IMR-90 (cell line): ENCODE measurements around the gene HELZ. TPM values are rescaled to one million over a fixed set of nuclear protein-coding genes. Genes with fewer than 3 reads are reported as not detected.

Experiments
- ATAC-seq: fragments of 200-7000 bp; cut with Tn5 transposase; 2 replicates; pipeline ENCODE4 v1.9.1; 2020; ENCODE audit warnings: low read depth, mild to moderate bottlenecking, moderate library complexity
- BruUV-seq: library from RNA; stranded (reverse); fragments of 400-500 nt; replicated peaks from 2 replicates; lab custom pipeline; 2021; lab: Mats Ljungman, UMichigan
- CTCF ChIA-PET: fragments of 300-600 bp; formaldehyde crosslinking; extraction: SDS; loops from one replicate; lab custom pipeline; 2021; ENCODE audit warnings: antibody characterized with exemption; lab: Yijun Ruan, JAX
- POLR2A ChIA-PET: fragments of 300-600 bp; sonication (Branson Sonifier 250); formaldehyde crosslinking; loops from one replicate; lab custom pipeline; 2022; ENCODE audit warnings: antibody characterized with exemption; ENCODE audit not compliant: unreplicated experiment; lab: Charles Lee
- DNase-seq: peaks from one replicate; pipeline ENCODE4 v3.0.0; 2013
- H2AFZ ChIP-seq: replicated peaks from 2 replicates; pipeline ENCODE3; 2013; ENCODE audit warnings: low read length, mild to moderate bottlenecking; ENCODE audit not compliant: poor library complexity
- H2AK5ac ChIP-seq: 2 replicates; pipeline ENCODE4 v1.6.1; 2013; ENCODE audit warnings: low read depth, low read length, inconsistent platforms
- H2AK9ac ChIP-seq: replicated peaks from 2 replicates; pipeline ENCODE3; 2013; ENCODE audit warnings: mild to moderate bottlenecking, low read depth, low read length, moderate library complexity; ENCODE audit not compliant: poor library complexity
- H2BK120ac ChIP-seq: 2 replicates; pipeline ENCODE4 v1.6.1; 2013; ENCODE audit warnings: low read depth, low read length, inconsistent platforms
- H2BK15ac ChIP-seq: 3 replicates; pipeline ENCODE4 v1.6.1; 2013; ENCODE audit warnings: low read depth, low read length, inconsistent platforms
- H2BK20ac ChIP-seq: 2 replicates; pipeline ENCODE4 v1.6.1; 2013; ENCODE audit warnings: low read depth, mild to moderate bottlenecking, inconsistent platforms, low read length, moderate library complexity
- H2BK5ac ChIP-seq: 2 replicates; pipeline ENCODE4 v1.6.1; 2013; ENCODE audit warnings: mild to moderate bottlenecking, low read depth, low read length, inconsistent platforms; ENCODE audit not compliant: poor library complexity, severe bottlenecking
- H3K14ac ChIP-seq: replicated peaks from 2 replicates; pipeline ENCODE4 v1.6.1; 2013; ENCODE audit warnings: low read depth, low read length, inconsistent platforms
- H3K18ac ChIP-seq: 2 replicates; pipeline ENCODE4 v1.6.1; 2013; ENCODE audit warnings: low read depth, low read length, control low read depth
- H3K23ac ChIP-seq: 2 replicates; pipeline ENCODE4 v1.6.1; 2013; ENCODE audit warnings: low read depth, low read length, inconsistent platforms
- H3K27ac ChIP-seq: 2 replicates; pipeline ENCODE4 v1.5.1; 2013; ENCODE audit warnings: mild to moderate bottlenecking, control low read depth, low read length; ENCODE audit not compliant: insufficient read depth
- H3K27me3 ChIP-seq: 2 replicates; pipeline ENCODE4 v1.6.1; 2013; ENCODE audit warnings: low read length; ENCODE audit not compliant: control insufficient read depth, insufficient read depth
- H3K36me3 ChIP-seq: 2 replicates; pipeline ENCODE4 v1.6.1; 2013; ENCODE audit warnings: low read length, mixed read lengths; ENCODE audit not compliant: control insufficient read depth, insufficient read depth
- H3K4ac ChIP-seq: 2 replicates; pipeline ENCODE4 v1.6.1; 2013; ENCODE audit warnings: low read depth, low read length, inconsistent platforms
- H3K4me1 ChIP-seq: 2 replicates; pipeline ENCODE4 v1.6.1; 2013; ENCODE audit warnings: low read length, mixed read lengths; ENCODE audit not compliant: control insufficient read depth, insufficient read depth
- H3K4me2 ChIP-seq: 2 replicates; pipeline ENCODE4 v1.6.1; 2013; ENCODE audit warnings: low read depth, mild to moderate bottlenecking, control low read depth, low read length, moderate library complexity
- H3K4me3 ChIP-seq: 2 replicates; pipeline ENCODE4 v1.5.1; 2013; ENCODE audit warnings: low read depth, mild to moderate bottlenecking, control low read depth, low read length, moderate library complexity; ENCODE audit not compliant: insufficient read depth
- H3K56ac ChIP-seq: 2 replicates; pipeline ENCODE4 v1.6.1; 2013; ENCODE audit warnings: low read length, inconsistent platforms; ENCODE audit not compliant: insufficient read depth; ENCODE audit errors: extremely low read depth
- H3K79me1 ChIP-seq, 2 experiments: 2 replicates each; pipeline ENCODE4 v1.6.1; 2013; ENCODE audit warnings: low read length in 2 of 2, inconsistent platforms in 1 of 2, low read depth in 1 of 2
- H3K9ac ChIP-seq: 2 replicates; pipeline ENCODE4 v1.6.1; 2013; ENCODE audit warnings: low read depth, low read length, control low read depth
- H3K9me1 ChIP-seq: 2 replicates; pipeline ENCODE4 v1.6.1; 2013; ENCODE audit warnings: low read length, inconsistent platforms; ENCODE audit not compliant: insufficient read depth
- H3K9me3 ChIP-seq: 2 replicates; pipeline ENCODE4 v1.6.1; 2013; ENCODE audit warnings: low read length; ENCODE audit not compliant: control insufficient read depth, insufficient read depth
- H4K20me1 ChIP-seq: 2 replicates; pipeline ENCODE4 v1.6.1; 2013; ENCODE audit warnings: low read length, inconsistent platforms; ENCODE audit not compliant: insufficient read depth
- H4K5ac ChIP-seq: 2 replicates; pipeline ENCODE4 v1.6.1; 2013; ENCODE audit warnings: mild to moderate bottlenecking, low read depth, low read length, control low read depth
- H4K8ac ChIP-seq, 2 experiments: 2 replicates each; pipeline ENCODE4 v1.6.1; 2013; ENCODE audit warnings: low read depth in 2 of 2, low read length in 2 of 2, control low read depth in 1 of 2, inconsistent platforms in 1 of 2
- H4K91ac ChIP-seq: 2 replicates; pipeline ENCODE4 v1.6.1; 2013; ENCODE audit warnings: low read depth, low read length, inconsistent platforms; ENCODE audit not compliant: insufficient read depth
- BHLHE40 ChIP-seq: fragments of 150-350 bp; IDR thresholded peaks from 2 replicates; pipeline ENCODE4 v1.6.1; 2016; ENCODE audit warnings: mild to moderate bottlenecking, low read depth, low read length
- CEBPB ChIP-seq: IDR thresholded peaks from 2 replicates; pipeline ENCODE4 v1.6.1; 2012; ENCODE audit warnings: low read depth, low read length, improper control_type of control experiment
- CHD1 ChIP-seq: IDR thresholded peaks from 2 replicates; pipeline ENCODE4 v1.6.1; 2012; ENCODE audit warnings: low read depth, low read length, improper control_type of control experiment
- CTCF ChIP-seq: conservative IDR thresholded peaks from 2 replicates; pipeline ENCODE4 v1.5.1; 2012; ENCODE audit warnings: mild to moderate bottlenecking, low read depth, low read length, improper control_type of control experiment
- ELK1 ChIP-seq: fragments of 150-350 bp; IDR thresholded peaks from 2 replicates; pipeline ENCODE4 v1.6.1; 2016; ENCODE audit warnings: low read depth, mild to moderate bottlenecking, low read length, moderate library complexity, borderline replicate concordance
- FOS ChIP-seq: fragments of 150-350 bp; IDR thresholded peaks from 2 replicates; pipeline ENCODE4 v1.6.1; 2016; ENCODE audit warnings: low read depth, low read length
- MAFK ChIP-seq: IDR thresholded peaks from 2 replicates; pipeline ENCODE4 v1.6.1; 2012; ENCODE audit warnings: low read depth, low read length, improper control_type of control experiment
- MAZ ChIP-seq: IDR thresholded peaks from 2 replicates; pipeline ENCODE4 v1.6.1; 2012; ENCODE audit warnings: low read depth, mild to moderate bottlenecking, low read length, improper control_type of control experiment, moderate library complexity, borderline replicate concordance
- MXI1 ChIP-seq: IDR thresholded peaks from 2 replicates; pipeline ENCODE4 v1.6.1; 2012; ENCODE audit warnings: low read depth, mild to moderate bottlenecking, low read length, moderate library complexity, borderline replicate concordance
- NFE2L2 ChIP-seq: fragments of 150-350 bp; IDR thresholded peaks from 2 replicates; pipeline ENCODE4 v1.6.1; 2016; ENCODE audit warnings: low read depth, mild to moderate bottlenecking, low read length
- POLR2A ChIP-seq: IDR thresholded peaks from 2 replicates; pipeline ENCODE4 v1.6.1; 2012; ENCODE audit warnings: mild to moderate bottlenecking, low read depth, low read length
- RAD21 ChIP-seq: IDR thresholded peaks from 2 replicates; pipeline ENCODE4 v1.6.1; 2012; ENCODE audit warnings: low read length, improper control_type of control experiment
- RCOR1 ChIP-seq: IDR thresholded peaks from 2 replicates; pipeline ENCODE4 v1.6.1; 2012; ENCODE audit warnings: mild to moderate bottlenecking, low read length, improper control_type of control experiment; ENCODE audit not compliant: insufficient replicate concordance
- RFX5 ChIP-seq: IDR thresholded peaks from 2 replicates; pipeline ENCODE4 v1.8.0; 2012; ENCODE audit warnings: low read depth, mild to moderate bottlenecking, low read length, moderate library complexity
- SMC3 ChIP-seq: fragments of 150-350 bp; IDR thresholded peaks from 2 replicates; pipeline ENCODE4 v1.6.1; 2016; ENCODE audit warnings: low read depth, mild to moderate bottlenecking, antibody characterized with exemption, low read length, moderate library complexity
- USF2 ChIP-seq: fragments of 150-350 bp; IDR thresholded peaks from 2 replicates; pipeline ENCODE4 v1.6.1; 2017; ENCODE audit warnings: mild to moderate bottlenecking, antibody characterized with exemption, low read length, low read depth
- WGBS, 2 experiments: methylation state at CpG; one replicate each; pipeline versions ENCODE4 v1.1.5 to v1.1.7; 2013; ENCODE audit warnings: missing lambda C conversion rate in 2 of 2; ENCODE audit not compliant: insufficient read length in 1 of 2; ENCODE audit errors: extremely low coverage in 2 of 2; 5-methylcytosine and 5-hydroxymethylcytosine counted together
- dilution Hi-C: fragments of 300-500 bp; cut with HindIII; formaldehyde crosslinking; loops from one replicate; pipeline ENCODE4 v1.14.3; 2018; ENCODE audit warnings: low sequenced_read_pairs; ENCODE audit not compliant: unreplicated experiment
- in situ Hi-C: fragments of 300-500 bp; cut with MboI; formaldehyde crosslinking; loops from 3 replicates; pipeline ENCODE4 v1.14.3; 2019; ENCODE audit warnings: low sequenced_read_pairs, inconsistent platforms, mixed read lengths
- intact Hi-C: fragments of 100-400 bp; cut with micrococcal nuclease; formaldehyde crosslinking; loops from 2 replicates; pipeline ENCODE4 v1.10.0; 2022
- polyA plus RNA-seq, 3 experiments: library from polyadenylated mRNA; depleted of rRNA; stranded (reverse); fragments of >200 nt; gene quantifications; 2 replicates each; pipeline ENCODE4 v1.2.3, GENCODE V29; 2012; ENCODE audit warnings: low replicate concordance in 1 of 3
- total RNA-seq: library from RNA; depleted of rRNA; stranded (reverse); fragments of >200 nt; gene quantifications from 2 replicates; pipeline ENCODE4 v1.2.3, GENCODE V29; 2012

Gene HELZ
- total and polyA plus RNA-seq, 2 of the 4 experiments (the other 2 are of a cell fraction), result 8.0 to 60.6 TPM

- Histone ChIP-seq H4K5ac (no peak overlapping the region), H4K20me1 (0 out of 2 replicates have a peak, but pooled peaks cover 4% of the 10 kb centered on the region), H3K27ac (no peak overlapping the region), H3K27me3 (peaks cover 11% of the 10 kb centered on the region), H3K4ac (no peak overlapping the region), H2BK5ac (no peak overlapping the region), H4K8ac (no peak overlapping the region), H2AFZ (no peak overlapping the region), H4K91ac (no peak overlapping the region), H3K9me3 (peaks cover 20% of the 10 kb centered on the region), H2AK5ac (no peak overlapping the region), H3K18ac (no peak overlapping the region), H2BK20ac (no peak overlapping the region), H3K56ac (no peak overlapping the region), H3K36me3 (no peaks in the 10 kb centered on the region), H3K9ac (no peak overlapping the region), H3K4me3 (no peak overlapping the region), H2BK15ac (no peak overlapping the region), H3K23ac (no peak overlapping the region), H2BK120ac (no peak overlapping the region), H3K79me1 (no peaks in the 10 kb centered on the region), H3K9me1 (peaks cover 5% of the 10 kb centered on the region), H3K4me2 (no peak overlapping the region), H3K14ac (no peak overlapping the region), H3K4me1 (no peaks in the 10 kb centered on the region), H2AK9ac (no peak overlapping the region)
- in situ Hi-C loops (no loop called here), intact Hi-C loops (no loop called here), dilution Hi-C loops (no loop called here)
- no peak for DNase-seq
- BruUV-seq, result no TSS peak
- TF ChIP-seq NFE2L2 (no peak), USF2 (no peak), BHLHE40 (no peak), FOS (no peak), CEBPB (no peak), CHD1 (no peak), POLR2A (no peak), MXI1 (no peak), SMC3 (no peak), RCOR1 (no peak), MAZ (no peak), RAD21 (no peak), CTCF (no peak), ELK1 (no peak), RFX5 (no peak), MAFK (no peak)
- WGBS, 2 experiments, result 20% methylated on average over 1 of the region's 4 CpGs; no CpG with 5 or more reads in 1 of the 2 experiments
- POLR2A ChIA-PET, result no interaction called here
- ATAC-seq, result no peak
- CTCF ChIA-PET, result no interaction called here
Observed at GRCh38 chr17:67051155-67051538, 193.8 kb downstream of the HELZ start.
